ENCODE measurements around the gene NFATC1.
"Not testable (repeated sequence)": the region's sequence is repeated elsewhere in the genome, so short reads cannot be mapped to it uniquely, and the experiment has no call there.

Gene NFATC1

GRCh38 chr18:79479116-79479760 lies 83.5 kb downstream of the NFATC1 start:
- DNase-seq, result no peak

GRCh38 chr18:79479761-79480161 lies 84.0 kb downstream of the NFATC1 start:
- no peak for DNase-seq

- no peak for DNase-seq
These were observed 84.7 kb downstream of the NFATC1 start for GRCh38 chr18:79480171-79481045.

GRCh38 chr18:79481046-79481790 lies 85.5 kb downstream of the NFATC1 start:
- no peak for DNase-seq

- not testable (repeated sequence) for DNase-seq
These were observed 87.7 kb downstream of the NFATC1 start for GRCh38 chr18:79483393-79483792.

GRCh38 chr18:79483971-79484491 lies 88.3 kb downstream of the NFATC1 start:
- DNase-seq, result no peak

- DNase-seq, result no peak
These were observed 89.2 kb downstream of the NFATC1 start for GRCh38 chr18:79484661-79485621.

- no peak for DNase-seq
These were observed 90.1 kb downstream of the NFATC1 start for GRCh38 chr18:79485788-79486355.

GRCh38 chr18:79486356-79487182 lies 90.8 kb downstream of the NFATC1 start:
- no peak for DNase-seq

GRCh38 chr18:79487183-79487800 lies 91.6 kb downstream of the NFATC1 start:
- no peak for DNase-seq

- no peak for DNase-seq
These were observed 92.1 kb downstream of the NFATC1 start for GRCh38 chr18:79487801-79488201.

- no peak for DNase-seq
These were observed 92.8 kb downstream of the NFATC1 start for GRCh38 chr18:79488311-79489050.

- no peak for DNase-seq
These were observed 93.5 kb downstream of the NFATC1 start for GRCh38 chr18:79489051-79489898.

- DNase-seq, result no peak
These were observed 94.3 kb downstream of the NFATC1 start for GRCh38 chr18:79489899-79490625.

GRCh38 chr18:79490626-79491041 lies 94.9 kb downstream of the NFATC1 start:
- no peak for DNase-seq

- no peak for DNase-seq
These were observed 95.4 kb downstream of the NFATC1 start for GRCh38 chr18:79491081-79491551.

- DNase-seq, result no peak
These were observed 97.6 kb downstream of the NFATC1 start for GRCh38 chr18:79493211-79493800.
